GM18951 (cell line): Measurements from ENCODE around the gene OLFML3.
"Not testable (repeated sequence)": the region's sequence is repeated elsewhere in the genome, so short reads cannot be mapped to it uniquely, and the experiment has no call there.

Experiments
- POLR2A ChIP-seq: IDR thresholded peaks from 4 replicates; pipeline ENCODE4 v1.6.1; 2011; ENCODE audit warnings: mild to moderate bottlenecking; ENCODE audit not compliant: insufficient read length, insufficient read depth; ENCODE audit errors: extremely low read depth
- in situ Hi-C: fragments of 300-500 bp; cut with MboI; formaldehyde crosslinking; loops from one replicate; pipeline ENCODE4 v1.12.0; 2022; ENCODE audit warnings: low sequenced_read_pairs, mixed read lengths, inconsistent platforms; ENCODE audit not compliant: unreplicated experiment

The OLFML3 gene

GRCh38 chr1:113991467-113991997 lies 12.3 kb downstream of the OLFML3 start:
- TF ChIP-seq POLR2A: no peak
- in situ Hi-C loops: no loop called here

GRCh38 chr1:113993072-113993471 lies 13.8 kb downstream of the OLFML3 start:
- in situ Hi-C loops: no loop called here
- no peak for TF ChIP-seq POLR2A

- TF ChIP-seq POLR2A: no peak
- in situ Hi-C loops: no loop called here
These were observed 14.5 kb downstream of the OLFML3 start for GRCh38 chr1:113993766-113994165.

GRCh38 chr1:113995382-113995781 lies 16.1 kb downstream of the OLFML3 start:
- in situ Hi-C loops: no loop called here

GRCh38 chr1:113998361-113998760 lies 19.1 kb downstream of the OLFML3 start:
- no peak for TF ChIP-seq POLR2A
- in situ Hi-C loops: no loop called here

More at GRCh38 chr1:113995382-113995781, 16.1 kb downstream of the OLFML3 start:
- no peak for TF ChIP-seq POLR2A

- TF ChIP-seq POLR2A: no peak
- in situ Hi-C loops: no loop called here
These were observed 20.0 kb downstream of the OLFML3 start for GRCh38 chr1:113999233-113999632.

- no peak for TF ChIP-seq POLR2A
- in situ Hi-C loops: no loop called here
These were observed 20.5 kb downstream of the OLFML3 start for GRCh38 chr1:113999799-114000198.

- no peak for TF ChIP-seq POLR2A
- in situ Hi-C loops: no loop called here
These were observed 21.1 kb downstream of the OLFML3 start for GRCh38 chr1:114000406-114000805.

GRCh38 chr1:114002492-114003239 lies 23.4 kb downstream of the OLFML3 start:
- no peak for TF ChIP-seq POLR2A
- in situ Hi-C loops: no loop called here

GRCh38 chr1:114003431-114003830 lies 24.2 kb downstream of the OLFML3 start:
- in situ Hi-C loops: no loop called here
- TF ChIP-seq POLR2A: no peak

GRCh38 chr1:114006825-114007224 lies 27.6 kb downstream of the OLFML3 start:
- in situ Hi-C loops: not testable (repeated sequence)

GRCh38 chr1:114008480-114008941 lies 29.2 kb downstream of the OLFML3 start:
- in situ Hi-C loops: no loop called here
- no peak for TF ChIP-seq POLR2A

- no peak for TF ChIP-seq POLR2A
- in situ Hi-C loops: no loop called here
These were observed 29.7 kb downstream of the OLFML3 start for GRCh38 chr1:114008993-114009392.

GRCh38 chr1:114009393-114009792 lies 30.1 kb downstream of the OLFML3 start:
- in situ Hi-C loops: no loop called here
- no peak for TF ChIP-seq POLR2A

- TF ChIP-seq POLR2A: no peak
- in situ Hi-C loops: no loop called here
These were observed 31.3 kb downstream of the OLFML3 start for GRCh38 chr1:114010433-114011184.
